ENCODE measurements around the gene SLC25A15.
"Not testable (repeated sequence)": the region's sequence is repeated elsewhere in the genome, so short reads cannot be mapped to it uniquely, and the experiment has no call there.

SLC25A15 gene

GRCh38 chr13:40781717-40782116 lies 7.7 kb upstream of the SLC25A15 start:
- DNase-seq (ENCODE audit: low read depth): no peak

DNA sequence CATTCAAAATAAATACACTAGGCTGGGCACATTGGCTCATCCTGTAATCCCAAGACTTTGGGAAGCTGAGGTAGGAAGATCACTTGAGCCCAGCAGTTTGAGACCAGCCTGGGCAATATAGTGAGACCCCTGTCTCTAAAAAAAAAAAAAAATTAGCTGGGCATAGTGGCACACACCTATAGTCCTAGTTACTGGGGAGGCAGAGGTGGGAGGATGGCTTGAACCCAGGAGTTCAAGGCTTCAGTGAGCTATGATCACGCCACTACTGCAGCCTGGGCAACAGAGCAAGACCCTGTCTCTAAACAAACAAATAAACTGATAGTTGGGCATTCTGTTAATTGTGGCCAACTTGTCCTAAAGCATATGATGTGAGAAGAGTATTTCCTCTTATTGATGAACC lies 6.4 kb upstream of the SLC25A15 start:
- DNase-seq (ENCODE audit: low read depth): not testable (repeated sequence)

DNA sequence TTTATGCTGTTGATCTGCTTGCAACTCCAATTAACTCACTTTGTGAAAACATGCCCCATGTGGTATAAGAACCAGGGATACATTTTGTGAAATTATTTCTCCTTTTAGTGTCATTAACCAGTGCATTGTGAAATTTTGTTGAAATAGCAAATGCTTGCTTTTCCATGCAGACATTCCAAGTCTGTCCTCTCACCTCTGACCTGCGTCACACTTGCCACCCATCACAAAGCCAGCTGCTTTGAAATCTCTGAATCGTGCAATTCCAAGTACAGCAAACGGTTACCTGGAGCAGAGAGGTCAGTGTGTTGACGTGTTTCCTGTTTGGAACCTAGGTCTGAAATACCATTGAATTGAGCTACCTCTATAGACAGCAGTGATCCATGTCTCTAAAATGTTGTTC lies 4.9 kb upstream of the SLC25A15 start:
- no peak for DNase-seq (ENCODE audit: low read depth)

GRCh38 chr13:40786568-40786996 lies 2.8 kb upstream of the SLC25A15 start:
- no peak for DNase-seq (ENCODE audit: low read depth)

GRCh38 chr13:40787062-40787461 lies 2.3 kb upstream of the SLC25A15 start:
- DNase-seq (ENCODE audit: low read depth): no peak

DNA sequence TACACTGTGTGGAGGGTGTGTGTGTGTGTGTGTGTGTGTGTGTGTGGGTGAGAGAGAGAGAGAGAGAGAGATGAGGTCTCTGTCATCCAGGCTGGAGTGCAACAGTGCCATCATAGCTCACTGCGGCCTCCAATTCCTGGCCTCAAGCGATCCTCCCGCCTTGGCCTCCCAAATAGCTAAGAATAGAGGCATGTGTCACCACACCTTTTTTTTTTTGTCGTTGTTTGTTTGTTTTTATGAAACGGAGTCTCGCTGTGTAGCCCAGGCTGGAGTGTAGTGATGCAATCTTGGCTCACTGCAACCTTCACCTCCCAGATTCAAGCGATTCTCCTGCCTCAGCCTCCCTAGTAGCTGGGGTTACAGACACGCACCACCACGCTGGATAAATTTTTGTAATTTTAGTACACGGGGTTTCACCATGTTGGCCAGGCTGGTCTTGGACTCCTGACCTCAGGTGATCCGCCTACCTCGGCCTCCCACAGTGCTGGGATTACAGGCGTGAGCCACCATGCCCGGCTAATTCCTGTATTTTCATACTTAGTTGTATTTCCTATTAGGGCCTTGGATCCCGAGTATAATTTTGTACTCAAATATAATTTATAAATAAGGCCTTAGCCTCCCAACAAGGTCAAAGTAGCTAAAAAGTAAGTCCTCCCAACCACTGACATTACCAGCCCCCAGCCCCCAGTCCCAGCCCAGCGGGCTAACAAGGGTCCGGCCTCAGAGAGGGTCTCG lies 704 bp upstream of the SLC25A15 start:
- not testable (repeated sequence) for DNase-seq (ENCODE audit: low read depth)

DNA sequence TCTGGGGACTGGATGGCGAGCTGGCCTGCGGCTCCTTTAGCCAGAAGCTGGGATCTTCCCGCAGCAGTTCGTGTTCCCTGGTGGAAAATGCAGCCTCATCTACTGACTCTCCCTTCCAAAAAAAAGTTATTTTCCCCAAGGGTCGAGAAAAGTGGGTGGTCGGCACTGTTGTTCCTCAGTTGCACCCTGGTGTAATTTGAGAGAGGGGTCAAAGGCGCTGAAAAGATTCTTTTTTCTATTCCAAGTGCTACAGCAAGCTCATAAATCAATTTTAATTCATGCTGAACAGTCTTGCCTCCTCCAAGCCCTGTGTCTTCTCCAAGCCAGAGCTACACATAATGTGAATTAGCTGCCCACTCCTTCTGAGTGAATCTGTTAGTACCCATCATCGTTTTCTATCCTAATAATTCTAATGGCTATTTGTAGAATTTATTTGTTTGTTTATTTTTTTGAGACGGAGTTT lies 774 bp downstream of the SLC25A15 start:
- DNase-seq (ENCODE audit: low read depth): no peak

DNA sequence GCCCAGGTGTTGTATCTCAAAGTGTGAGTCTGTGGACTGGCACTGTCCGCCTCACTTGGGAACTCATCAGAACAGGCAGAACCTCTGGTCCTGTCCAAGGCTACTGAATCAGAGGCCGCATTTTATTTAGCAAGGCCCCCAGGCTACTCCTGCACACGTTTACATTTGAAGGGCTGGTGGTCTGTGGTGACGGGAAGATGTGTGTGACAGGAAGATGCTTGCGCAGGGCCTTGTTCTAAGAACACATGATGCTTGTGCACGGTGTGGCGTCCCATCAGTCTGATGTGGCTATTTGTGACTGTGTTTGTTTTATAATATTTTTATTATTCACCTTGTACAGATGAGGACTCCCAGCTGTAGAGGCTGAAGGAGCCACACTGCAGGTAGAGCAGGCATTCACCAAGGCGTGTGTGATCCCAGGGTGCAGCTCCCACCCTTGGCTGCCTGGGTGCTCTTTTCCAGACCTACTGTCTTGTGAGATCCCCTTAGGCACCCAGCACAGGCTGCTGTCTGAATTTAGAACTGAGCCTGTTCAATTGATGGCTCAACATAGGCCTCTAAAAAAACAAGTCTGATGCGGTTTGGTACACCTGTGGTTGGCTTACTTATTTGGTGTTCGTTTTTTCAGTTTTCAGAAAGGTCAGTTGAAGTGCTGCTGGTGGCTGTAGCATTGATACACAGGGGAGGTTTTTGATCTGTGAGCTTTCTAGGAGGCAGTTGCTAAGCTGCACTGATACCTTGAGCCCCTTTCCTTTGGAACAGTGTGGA lies 3.1 kb downstream of the SLC25A15 start:
- no peak for DNase-seq (ENCODE audit: low read depth)

DNA sequence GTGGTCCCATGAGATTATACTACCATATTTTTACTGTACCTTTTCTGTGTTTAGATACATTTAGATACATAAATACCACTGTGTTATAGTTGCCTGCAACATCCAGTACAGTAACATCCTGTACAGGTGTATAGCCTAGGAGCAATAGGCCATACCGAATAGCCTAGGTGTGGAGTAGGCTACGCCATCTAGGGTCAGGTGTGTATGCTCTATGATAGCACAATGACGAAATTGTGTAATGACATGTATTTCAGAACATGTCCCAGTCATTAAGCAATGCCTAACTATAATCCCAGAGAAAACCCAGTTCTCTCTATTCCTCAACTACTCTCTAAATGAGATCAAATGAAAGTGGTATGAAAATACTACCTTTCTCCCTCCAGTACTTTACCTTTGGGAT lies 3.9 kb downstream of the SLC25A15 start:
- DNase-seq (ENCODE audit: low read depth): no peak

GRCh38 chr13:40794414-40795368 lies 5.3 kb downstream of the SLC25A15 start:
- no peak for DNase-seq (ENCODE audit: low read depth)

DNA sequence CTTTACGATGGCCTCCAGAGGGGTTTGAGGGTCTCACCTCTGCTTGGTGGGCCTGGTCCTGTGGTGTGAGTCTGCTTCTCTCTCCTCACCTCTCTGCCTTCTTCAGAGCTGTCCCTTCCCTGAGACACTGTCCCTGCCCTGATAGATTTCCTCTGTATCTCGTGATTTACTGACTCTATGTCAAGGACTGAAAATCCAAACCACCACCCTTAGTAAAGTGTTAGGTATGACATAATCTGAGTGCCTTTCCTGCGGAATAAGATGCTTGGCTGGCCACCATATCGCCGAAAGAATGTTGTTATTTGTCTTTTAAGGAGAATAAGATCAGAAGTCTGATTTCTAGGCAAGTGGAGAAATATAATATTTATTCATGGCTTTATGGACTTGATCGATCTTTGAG lies 7.2 kb downstream of the SLC25A15 start:
- DNase-seq (ENCODE audit: low read depth): no peak

GRCh38 chr13:40798380-40798779 lies 9.0 kb downstream of the SLC25A15 start:
- no peak for DNase-seq (ENCODE audit: low read depth)

GRCh38 chr13:40799508-40799907 lies 10.1 kb downstream of the SLC25A15 start:
- no peak for DNase-seq (ENCODE audit: low read depth)

GRCh38 chr13:40800559-40800958 lies 11.1 kb downstream of the SLC25A15 start:
- no peak for DNase-seq (ENCODE audit: low read depth)

- no peak for DNase-seq (ENCODE audit: low read depth)
These were observed 12.1 kb downstream of the SLC25A15 start for GRCh38 chr13:40801255-40802217.

DNA sequence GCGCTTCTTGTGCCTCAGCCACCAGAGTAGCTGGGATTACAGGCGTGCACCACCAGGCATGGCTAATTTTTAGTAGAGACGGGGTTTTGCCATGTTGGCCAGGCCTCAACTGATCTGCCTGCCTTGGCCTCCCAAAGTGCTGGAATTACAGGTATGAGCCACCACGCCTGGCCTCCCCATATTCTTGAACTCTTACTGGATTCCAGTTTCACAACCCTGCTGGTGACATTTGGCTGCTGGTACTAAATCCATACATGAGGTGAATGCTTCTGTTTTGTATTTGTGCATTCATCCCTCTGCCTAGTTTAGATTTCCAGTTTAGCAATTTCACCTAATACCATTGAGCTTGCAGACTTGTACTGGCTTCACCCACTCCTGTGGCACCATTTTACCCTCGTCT lies 13.9 kb downstream of the SLC25A15 start:
- no peak for DNase-seq (ENCODE audit: low read depth)

DNA sequence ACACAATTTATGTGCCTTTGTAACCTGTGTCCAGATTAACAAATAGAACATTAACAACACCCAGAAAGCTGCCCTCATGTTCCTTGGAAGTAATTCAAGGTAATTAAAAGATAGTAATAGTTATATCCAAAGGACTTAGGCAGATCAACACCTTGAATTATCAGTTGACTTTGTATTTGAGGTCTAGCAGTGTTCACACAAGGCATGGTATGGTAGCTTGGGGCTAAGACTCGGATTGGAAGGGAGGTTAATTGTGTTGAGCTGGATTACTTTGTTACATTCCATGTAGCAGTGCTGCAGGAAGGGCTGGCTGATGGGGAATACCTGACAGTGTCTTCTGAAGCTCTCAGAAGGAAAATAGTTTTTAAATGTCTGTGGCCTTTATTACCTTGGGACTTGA lies 16.8 kb downstream of the SLC25A15 start:
- DNase-seq (ENCODE audit: low read depth): no peak

GRCh38 chr13:40809471-40809870 lies 20.1 kb downstream of the SLC25A15 start:
- no peak for DNase-seq (ENCODE audit: low read depth)

DNA sequence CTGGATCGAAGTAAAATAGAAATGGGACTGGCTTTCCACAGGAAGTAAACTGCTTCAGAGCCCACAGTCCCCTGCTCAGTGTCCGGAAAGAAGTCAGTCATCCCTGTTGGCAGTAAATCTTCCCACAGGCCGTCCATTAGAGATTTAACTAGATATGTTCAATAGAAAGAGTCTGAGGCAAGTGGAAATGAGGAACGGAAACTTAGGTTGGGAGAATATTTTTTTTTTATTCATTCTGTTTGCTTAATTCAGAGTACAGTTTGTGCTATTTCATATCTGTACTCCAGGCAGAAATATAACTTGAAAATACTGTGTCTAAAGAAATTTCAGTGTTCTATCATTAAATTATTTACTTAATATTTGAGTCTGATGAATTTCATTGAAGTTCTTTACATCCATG lies 22.7 kb downstream of the SLC25A15 start:
- no peak for DNase-seq (ENCODE audit: low read depth)

- no peak for DNase-seq (ENCODE audit: low read depth)
These were observed 23.5 kb downstream of the SLC25A15 start for GRCh38 chr13:40812724-40813445.
